NCI-H1048 (cell line): ENCODE measurements around the gene AMIGO1.

Experiments used
- DNase-seq: peaks from one replicate; lab custom pipeline; 2025; lab: John Stamatoyannopoulos, UW

Gene AMIGO1

GRCh38 chr1:109509176-109510134 is at the start of gene AMIGO1:
AMIGO1 (minus strand) TSS chr1:109509727; CDS start chr1:109508912, 815 bp downstream.
- DNase-seq: no peak

GRCh38 chr1:109557520-109557919 is 48.0 kb upstream of the AMIGO1 start:
- no peak for DNase-seq

- DNase-seq: no peak
These were observed 47.0 kb upstream of the AMIGO1 start for GRCh38 chr1:109556563-109556962.

GRCh38 chr1:109548321-109549267 is 39.1 kb upstream of the AMIGO1 start, which contains the start of gene GNAI3:
GNAI3 (plus strand) TSS chr1:109548615; CDS start chr1:109548721, 106 bp downstream.
- DNase-seq: peak; percentile 86

- no peak for DNase-seq
These were observed 38.2 kb upstream of the AMIGO1 start for GRCh38 chr1:109547463-109548320.

GRCh38 chr1:109546311-109547109 is 37.0 kb upstream of the AMIGO1 start:
- DNase-seq: peak; percentile 59

- DNase-seq: no peak
These were observed 34.6 kb upstream of the AMIGO1 start for GRCh38 chr1:109543988-109544735.

- no peak for DNase-seq
These were observed 33.9 kb upstream of the AMIGO1 start for GRCh38 chr1:109543283-109543987.

GRCh38 chr1:109542657-109543056 is 33.1 kb upstream of the AMIGO1 start:
- DNase-seq: no peak

GRCh38 chr1:109541102-109541501 is 31.6 kb upstream of the AMIGO1 start:
- DNase-seq: no peak

- DNase-seq: no peak
These were observed 30.1 kb upstream of the AMIGO1 start, which contains the start of gene GPR61 for GRCh38 chr1:109539676-109540075. GPR61 (plus strand) TSS chr1:109539872; CDS start chr1:109543023, 3,151 bp downstream.

GRCh38 chr1:109538827-109539555 is 29.5 kb upstream of the AMIGO1 start:
- no peak for DNase-seq

GRCh38 chr1:109537450-109538178 is 28.1 kb upstream of the AMIGO1 start:
- DNase-seq: no peak

- DNase-seq: no peak
These were observed 26.5 kb upstream of the AMIGO1 start for GRCh38 chr1:109535971-109536491.

GRCh38 chr1:109535481-109535880 is 26.0 kb upstream of the AMIGO1 start:
- no peak for DNase-seq

GRCh38 chr1:109534307-109534858 is 24.9 kb upstream of the AMIGO1 start:
- no peak for DNase-seq
